SK-N-SH treated with all-trans-retinoic acid at 6 μM for 48 hours (cell line): ENCODE data around the gene ADO.

Experiments used
- ATAC-seq: fragments of 200-7000 bp; cut with Tn5 transposase; 3 replicates; pipeline ENCODE4 v1.9.1; 2020; ENCODE audit warnings: mild to moderate bottlenecking, moderate library complexity
- ARNTL ChIP-seq: fragments of 450-650 bp; formaldehyde crosslinking; IDR thresholded peaks from 2 replicates; pipeline ENCODE4 v1.5.0; 2020; ENCODE audit warnings: low read depth, mild to moderate bottlenecking, moderate library complexity, borderline replicate concordance
- BACH2 ChIP-seq: fragments of 250-450 bp; sonication (Bioruptor Pico); IDR thresholded peaks from 2 replicates; pipeline ENCODE4 v1.9.0; 2021; ENCODE audit warnings: mild to moderate bottlenecking, borderline replicate concordance
- CREB5 ChIP-seq: fragments of 250-450 bp; sonication (Bioruptor Pico); IDR thresholded peaks from 2 replicates; pipeline ENCODE4 v1.5.1; 2020; ENCODE audit warnings: low read depth, mild to moderate bottlenecking, moderate library complexity
- CSRNP3 ChIP-seq: fragments of 250-450 bp; sonication (Bioruptor Pico); IDR thresholded peaks from 2 replicates; pipeline ENCODE4 v1.5.1; 2021; ENCODE audit warnings: mild to moderate bottlenecking, moderate library complexity
- ESRRG ChIP-seq: fragments of 250-450 bp; sonication (Bioruptor Pico); IDR thresholded peaks from 2 replicates; pipeline ENCODE4 v1.6.1; 2021; ENCODE audit warnings: mild to moderate bottlenecking
- GLIS3 ChIP-seq: fragments of 250-450 bp; sonication (Bioruptor Pico); IDR thresholded peaks from 2 replicates; pipeline ENCODE4 v1.5.0; 2020; ENCODE audit warnings: mild to moderate bottlenecking, moderate library complexity
- ISL1 ChIP-seq: fragments of 250-450 bp; sonication (Bioruptor Pico); IDR thresholded peaks from 2 replicates; pipeline ENCODE4 v2.1.2; 2022; ENCODE audit warnings: mild to moderate bottlenecking, moderate library complexity
- OSR1 ChIP-seq: fragments of 250-450 bp; sonication (Bioruptor Pico); IDR thresholded peaks from 2 replicates; pipeline ENCODE4 v1.8.0; 2022; ENCODE audit warnings: moderate library complexity, mild to moderate bottlenecking, inconsistent platforms
- PATZ1 ChIP-seq: fragments of 250-450 bp; sonication (Bioruptor Pico); IDR thresholded peaks from 2 replicates; pipeline ENCODE4 v1.8.0; 2020; ENCODE audit warnings: mild to moderate bottlenecking, moderate library complexity, borderline replicate concordance
- POU6F1 ChIP-seq: fragments of 250-450 bp; sonication (Bioruptor Pico); IDR thresholded peaks from 2 replicates; pipeline ENCODE4 v1.8.0; 2021; ENCODE audit warnings: low read depth, mild to moderate bottlenecking, moderate library complexity, borderline replicate concordance
- PPARA ChIP-seq: fragments of 250-450 bp; sonication (Bioruptor Pico); IDR thresholded peaks from 2 replicates; pipeline ENCODE4 v1.5.0; 2020; ENCODE audit warnings: mild to moderate bottlenecking, borderline replicate concordance
- SNAI2 ChIP-seq: fragments of 250-450 bp; sonication (Bioruptor Pico); IDR thresholded peaks from 2 replicates; pipeline ENCODE4 v1.5.0; 2020; ENCODE audit warnings: mild to moderate bottlenecking, moderate library complexity
- TCF4 ChIP-seq: fragments of 250-450 bp; sonication (Bioruptor Pico); IDR thresholded peaks from 2 replicates; pipeline ENCODE4 v1.8.0; 2021; ENCODE audit warnings: mild to moderate bottlenecking, moderate library complexity, borderline replicate concordance
- TOX ChIP-seq: fragments of 250-450 bp; sonication (Bioruptor Pico); IDR thresholded peaks from 2 replicates; pipeline ENCODE4 v1.8.0; 2021; ENCODE audit warnings: mild to moderate bottlenecking, moderate library complexity, borderline replicate concordance
- TSHZ2 ChIP-seq: fragments of 250-450 bp; sonication (Bioruptor Pico); IDR thresholded peaks from 2 replicates; pipeline ENCODE4 v1.5.0; 2020; ENCODE audit warnings: mild to moderate bottlenecking, moderate library complexity
- ZC3H10 ChIP-seq: fragments of 250-450 bp; sonication (Bioruptor Pico); IDR thresholded peaks from 2 replicates; pipeline ENCODE4 v1.5.1; 2021; ENCODE audit warnings: mild to moderate bottlenecking, moderate library complexity
- ZFP30 ChIP-seq: fragments of 450-650 bp; formaldehyde crosslinking; IDR thresholded peaks from 2 replicates; pipeline ENCODE4 v1.5.0; 2022; ENCODE audit warnings: mild to moderate bottlenecking, moderate library complexity
- ZNF565 ChIP-seq: fragments of 450-650 bp; formaldehyde crosslinking; conservative IDR thresholded peaks from 2 replicates; pipeline ENCODE4 v1.5.0; 2020; ENCODE audit warnings: low read depth, mild to moderate bottlenecking, moderate library complexity
- ZNF70 ChIP-seq: fragments of 450-650 bp; formaldehyde crosslinking; IDR thresholded peaks from 2 replicates; pipeline ENCODE4 v1.5.0; 2020; ENCODE audit warnings: mild to moderate bottlenecking, moderate library complexity
- ZNF8 ChIP-seq: fragments of 450-650 bp; formaldehyde crosslinking; IDR thresholded peaks from 2 replicates; pipeline ENCODE4 v1.5.0; 2020; ENCODE audit warnings: mild to moderate bottlenecking, moderate library complexity

The ADO gene

GRCh38 chr10:62795100-62795499, 9.4 kb upstream of the ADO start:
- no peak for ATAC-seq
- TF ChIP-seq ZNF70 (CRISPR knock-in tag), result no peak
- no peak for TF ChIP-seq ZFP30 (CRISPR knock-in tag)
- no peak for TF ChIP-seq BACH2 (CRISPR knock-in tag)
- no peak for TF ChIP-seq TSHZ2 (CRISPR knock-in tag)
- no peak for TF ChIP-seq CREB5
- TF ChIP-seq TOX, result no peak
- TF ChIP-seq TCF4 (CRISPR knock-in tag), result no peak
- no peak for TF ChIP-seq GLIS3 (CRISPR knock-in tag)
- TF ChIP-seq SNAI2 (CRISPR knock-in tag), result no peak
- TF ChIP-seq ZC3H10 (CRISPR knock-in tag), result no peak
- TF ChIP-seq ZNF8 (CRISPR knock-in tag), result no peak
- no peak for TF ChIP-seq CSRNP3 (CRISPR knock-in tag)
- no peak for TF ChIP-seq ZNF565 (CRISPR knock-in tag)
- no peak for TF ChIP-seq ARNTL (CRISPR knock-in tag)

- no peak for ATAC-seq
- TF ChIP-seq ARNTL (CRISPR knock-in tag) (no peak), ZNF8 (CRISPR knock-in tag) (no peak), ISL1 (no peak), ZFP30 (CRISPR knock-in tag) (no peak), TSHZ2 (CRISPR knock-in tag) (no peak), ZC3H10 (CRISPR knock-in tag) (no peak), PPARA (CRISPR knock-in tag) (no peak), BACH2 (CRISPR knock-in tag) (no peak), TOX (no peak), OSR1 (CRISPR knock-in tag) (no peak), ESRRG (CRISPR knock-in tag) (no peak), TCF4 (CRISPR knock-in tag) (no peak), PATZ1 (no peak), SNAI2 (CRISPR knock-in tag) (no peak), ZNF565 (CRISPR knock-in tag) (no peak)
- TF ChIP-seq, all 23 proteins: peak for 0
Observed at GRCh38 chr10:62795762-62796161, 8.8 kb upstream of the ADO start.

GRCh38 chr10:62796896-62797295, 7.6 kb upstream of the ADO start:
- ATAC-seq, result no peak
- TF ChIP-seq CREB5, result no peak
- TF ChIP-seq ZNF70 (CRISPR knock-in tag), result no peak
- no peak for TF ChIP-seq TOX
- no peak for TF ChIP-seq SNAI2 (CRISPR knock-in tag)
- TF ChIP-seq POU6F1 (CRISPR knock-in tag), result no peak
- TF ChIP-seq ISL1, result no peak
- no peak for TF ChIP-seq CSRNP3 (CRISPR knock-in tag)
